IMR-90 (cell line): ENCODE results near the gene PIGC.

Source experiments
- BHLHE40 ChIP-seq: fragments of 150-350 bp; IDR thresholded peaks from 2 replicates; pipeline ENCODE4 v1.6.1; 2016; ENCODE audit warnings: mild to moderate bottlenecking, low read depth, low read length
- CEBPB ChIP-seq: IDR thresholded peaks from 2 replicates; pipeline ENCODE4 v1.6.1; 2012; ENCODE audit warnings: low read depth, low read length, improper control_type of control experiment
- CHD1 ChIP-seq: IDR thresholded peaks from 2 replicates; pipeline ENCODE4 v1.6.1; 2012; ENCODE audit warnings: low read depth, low read length, improper control_type of control experiment
- CTCF ChIP-seq: conservative IDR thresholded peaks from 2 replicates; pipeline ENCODE4 v1.5.1; 2012; ENCODE audit warnings: mild to moderate bottlenecking, low read depth, low read length, improper control_type of control experiment
- MXI1 ChIP-seq: IDR thresholded peaks from 2 replicates; pipeline ENCODE4 v1.6.1; 2012; ENCODE audit warnings: low read depth, mild to moderate bottlenecking, low read length, moderate library complexity, borderline replicate concordance
- NFE2L2 ChIP-seq: fragments of 150-350 bp; IDR thresholded peaks from 2 replicates; pipeline ENCODE4 v1.6.1; 2016; ENCODE audit warnings: low read depth, mild to moderate bottlenecking, low read length
- POLR2A ChIP-seq: IDR thresholded peaks from 2 replicates; pipeline ENCODE4 v1.6.1; 2012; ENCODE audit warnings: mild to moderate bottlenecking, low read depth, low read length
- RAD21 ChIP-seq: IDR thresholded peaks from 2 replicates; pipeline ENCODE4 v1.6.1; 2012; ENCODE audit warnings: low read length, improper control_type of control experiment
- RCOR1 ChIP-seq: IDR thresholded peaks from 2 replicates; pipeline ENCODE4 v1.6.1; 2012; ENCODE audit warnings: mild to moderate bottlenecking, low read length, improper control_type of control experiment; ENCODE audit not compliant: insufficient replicate concordance
- RFX5 ChIP-seq: IDR thresholded peaks from 2 replicates; pipeline ENCODE4 v1.8.0; 2012; ENCODE audit warnings: low read depth, mild to moderate bottlenecking, low read length, moderate library complexity
- SMC3 ChIP-seq: fragments of 150-350 bp; IDR thresholded peaks from 2 replicates; pipeline ENCODE4 v1.6.1; 2016; ENCODE audit warnings: low read depth, mild to moderate bottlenecking, antibody characterized with exemption, low read length, moderate library complexity
- USF2 ChIP-seq: fragments of 150-350 bp; IDR thresholded peaks from 2 replicates; pipeline ENCODE4 v1.6.1; 2017; ENCODE audit warnings: mild to moderate bottlenecking, antibody characterized with exemption, low read length, low read depth
- TF ChIP-seq, protein P1 (sequence below): fragments of 150-350 bp; IDR thresholded peaks from 2 replicates; pipeline ENCODE4 v1.6.1; 2016; ENCODE audit warnings: low read depth, mild to moderate bottlenecking, low read length, moderate library complexity, borderline replicate concordance

- TF ChIP-seq CTCF (no peak), BHLHE40 (no peak), POLR2A (no peak), SMC3 (no peak), NFE2L2 (no peak), MXI1 (no peak), CEBPB (no peak), RAD21 (no peak), RFX5 (no peak), CHD1 (no peak), RCOR1 (no peak), USF2 (no peak)
- TF ChIP-seq, protein P1, sequence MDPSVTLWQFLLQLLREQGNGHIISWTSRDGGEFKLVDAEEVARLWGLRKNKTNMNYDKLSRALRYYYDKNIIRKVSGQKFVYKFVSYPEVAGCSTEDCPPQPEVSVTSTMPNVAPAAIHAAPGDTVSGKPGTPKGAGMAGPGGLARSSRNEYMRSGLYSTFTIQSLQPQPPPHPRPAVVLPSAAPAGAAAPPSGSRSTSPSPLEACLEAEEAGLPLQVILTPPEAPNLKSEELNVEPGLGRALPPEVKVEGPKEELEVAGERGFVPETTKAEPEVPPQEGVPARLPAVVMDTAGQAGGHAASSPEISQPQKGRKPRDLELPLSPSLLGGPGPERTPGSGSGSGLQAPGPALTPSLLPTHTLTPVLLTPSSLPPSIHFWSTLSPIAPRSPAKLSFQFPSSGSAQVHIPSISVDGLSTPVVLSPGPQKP = no peak
These were observed 29.4 kb upstream of the PIGC start for GRCh38 chr1:172473302-172473701.
